NB4 (cell line): ENCODE data around the gene BCOR.

Source experiments
- DNase-seq: peaks from one replicate; pipeline ENCODE4 v3.0.0; 2010; ENCODE audit warnings: low read depth
- H3K4me3 ChIP-seq: one replicate; pipeline ENCODE4 v1.5.1; 2011; ENCODE audit warnings: mild to moderate bottlenecking, low read depth, low read length, moderate library complexity
- CTCF ChIP-seq: IDR thresholded peaks from one replicate; pipeline ENCODE4 v1.5.1; 2012; ENCODE audit warnings: low read depth, low read length
- MAX ChIP-seq: IDR thresholded peaks from 2 replicates; pipeline ENCODE4 v1.6.1; 2011; ENCODE audit warnings: low read depth, low read length
- MYC ChIP-seq: IDR thresholded peaks from 2 replicates; pipeline ENCODE4 v1.6.1; 2011; ENCODE audit warnings: low read depth, low read length
- POLR2A ChIP-seq: IDR thresholded peaks from 2 replicates; pipeline ENCODE4 v1.6.1; 2011; ENCODE audit warnings: mild to moderate bottlenecking; ENCODE audit not compliant: insufficient read length; ENCODE audit errors: extremely low read depth

Gene BCOR

GRCh38 chrX:40049084-40049641 is 48.6 kb downstream of the BCOR start:
- no peak overlapping the region for H3K4me3 ChIP-seq
- TF ChIP-seq POLR2A (no peak), MAX (no peak), CTCF (no peak), MYC (no peak)
- no peak for DNase-seq

- no peak overlapping the region for H3K4me3 ChIP-seq
- no peak for DNase-seq
- TF ChIP-seq MYC (no peak), MAX (no peak), CTCF (no peak), POLR2A (no peak)
These were observed 50.3 kb downstream of the BCOR start for GRCh38 chrX:40047485-40047884.

GRCh38 chrX:40043895-40044294 is 53.9 kb downstream of the BCOR start:
- TF ChIP-seq CTCF (no peak), POLR2A (no peak), MYC (no peak)
- H3K4me3 ChIP-seq = no peak overlapping the region
- DNase-seq = no peak

- no peak overlapping the region for H3K4me3 ChIP-seq
- DNase-seq = peak; percentile 27
- TF ChIP-seq MAX = no peak
- TF ChIP-seq CTCF = no peak
- no peak for TF ChIP-seq POLR2A
- no peak for TF ChIP-seq MYC
These were observed 55.8 kb downstream of the BCOR start for GRCh38 chrX:40041915-40042314.

- peak; percentile 69 for DNase-seq
- TF ChIP-seq MYC = no peak
- TF ChIP-seq CTCF = no peak
- TF ChIP-seq POLR2A = no peak
- H3K4me3 ChIP-seq = no peak overlapping the region
These were observed 56.9 kb downstream of the BCOR start for GRCh38 chrX:40040686-40041461.

GRCh38 chrX:40039887-40040286 is 57.9 kb downstream of the BCOR start:
- no peak for DNase-seq
- H3K4me3 ChIP-seq = no peak overlapping the region
- TF ChIP-seq MAX (no peak), CTCF (no peak), MYC (no peak)
